Activated CD4-positive, alpha-beta T cell treated with anti-CD3 and anti-CD28 coated beads for 48 hours (primary cell): Measurements from ENCODE around the gene SEPTIN1.

Source experiments
- DNase-seq: peaks from one replicate; pipeline ENCODE4 v3.0.0-alpha.2; 2020

SEPTIN1 gene

GRCh38 chr16:30335598-30336474 is 46.5 kb downstream of the SEPTIN1 start:
- peak; percentile 34 for DNase-seq

GRCh38 chr16:30335028-30335597 is 47.2 kb downstream of the SEPTIN1 start:
- DNase-seq: peak; percentile 88

GRCh38 chr16:30334473-30334989 is 47.8 kb downstream of the SEPTIN1 start:
- peak; percentile 90 for DNase-seq
